GM12878 (cell line): ENCODE data around the gene MPST. TPM values are rescaled to one million over a fixed set of nuclear protein-coding genes. Genes with fewer than 3 reads are reported as not detected.

Experiments used
- ATAC-seq: fragments of 200-7000 bp; cut with Tn5 transposase; 3 replicates; pipeline ENCODE4 v1.9.1; 2020; ENCODE audit warnings: mild to moderate bottlenecking, moderate library complexity
- BruUV-seq: library from RNA; stranded (reverse); fragments of 400-500 nt; replicated peaks from 2 replicates; lab custom pipeline; 2021; lab: Mats Ljungman, UMichigan
- CTCF ChIA-PET: fragments of 300-600 bp; sonication (Branson Sonifier 250); formaldehyde crosslinking; extraction: SDS; loops from one replicate; lab custom pipeline; 2021; ENCODE audit warnings: inconsistent platforms; lab: Yijun Ruan, JAX
- POLR2A ChIA-PET: fragments of 350-600 bp; formaldehyde crosslinking; extraction: SDS; loops from one replicate; lab custom pipeline; 2021; ENCODE audit warnings: inconsistent platforms; lab: Charles Lee
- RAD21 ChIA-PET: fragments of 300-600 bp; sonication (Branson Sonifier 250); formaldehyde crosslinking; loops from one replicate; lab custom pipeline; 2023; ENCODE audit warnings: antibody characterized with exemption; ENCODE audit not compliant: unreplicated experiment; lab: Charles Lee
- SMC1A ChIA-PET: fragments of 300-600 bp; sonication (Branson Sonifier 250); formaldehyde crosslinking; loops from one replicate; lab custom pipeline; 2023; ENCODE audit not compliant: unreplicated experiment, uncharacterized antibody; lab: Charles Lee
- DNase-seq: peaks from one replicate; pipeline ENCODE4 v3.0.0-alpha.2; 2011; ENCODE audit warnings: low read depth, low spot score
- FAIRE-seq: peaks from 3 replicates; lab custom pipeline; 2011; peaks lifted over from hg19 to GRCh38; lab: Jason Lieb, UNC
- H2AFZ ChIP-seq: 2 replicates; pipeline ENCODE4 v1.6.0; 2011; ENCODE audit warnings: low read depth, low read length, control low read depth; ENCODE audit not compliant: control insufficient read depth
- H3K27ac ChIP-seq: 2 replicates; pipeline ENCODE4 v1.5.1; 2011; ENCODE audit warnings: control low read depth; ENCODE audit not compliant: control insufficient read depth, insufficient read depth
- H3K27me3 ChIP-seq, 2 experiments: replicated peaks in 1 of 2; 2 replicates each; pipeline versions ENCODE4 v1.6.0 to v1.6.1; 2011; ENCODE audit warnings: low read length in 1 of 2; ENCODE audit not compliant: control insufficient read depth in 2 of 2, insufficient read depth in 2 of 2
- H3K36me3 ChIP-seq, 2 experiments: 2 replicates each; pipeline ENCODE4 v1.5.1; 2011; ENCODE audit warnings: low read length in 1 of 2; ENCODE audit not compliant: control insufficient read depth in 2 of 2, insufficient read depth in 2 of 2
- H3K4me1 ChIP-seq: 2 replicates; pipeline ENCODE4 v1.6.1; 2011; ENCODE audit warnings: mild to moderate bottlenecking, low read length, moderate library complexity, mixed read lengths; ENCODE audit not compliant: control insufficient read depth, insufficient read depth
- H3K4me2 ChIP-seq: 2 replicates; pipeline ENCODE4 v1.6.0; 2011; ENCODE audit warnings: control low read depth; ENCODE audit not compliant: control insufficient read depth, insufficient read depth
- H3K4me3 ChIP-seq: fragments of 200-600 bp; sonication (generic); 2 replicates; pipeline ENCODE4 v1.5.1; 2016
- H3K79me2 ChIP-seq: 2 replicates; pipeline ENCODE4 v1.6.0; 2011; ENCODE audit warnings: low read length; ENCODE audit not compliant: control insufficient read depth, insufficient read depth
- H3K9ac ChIP-seq: 2 replicates; pipeline ENCODE4 v1.8.0; 2011; ENCODE audit warnings: low read length, control low read depth, mixed read lengths; ENCODE audit not compliant: control insufficient read depth, insufficient read depth
- H3K9me3 ChIP-seq: replicated peaks from 3 replicates; pipeline ENCODE4 v1.5.1; 2011; ENCODE audit warnings: mild to moderate bottlenecking, low read length; ENCODE audit not compliant: control insufficient read depth, insufficient read depth
- H4K20me1 ChIP-seq: 2 replicates; pipeline ENCODE4 v1.6.0; 2011; ENCODE audit not compliant: control insufficient read depth, insufficient read depth
- BCL11A ChIP-seq: IDR thresholded peaks from 2 replicates; pipeline ENCODE4 v1.6.1; 2011; ENCODE audit warnings: low read depth, low read length
- E4F1 ChIP-seq: fragments of 450-650 bp; IDR thresholded peaks from 2 replicates; pipeline ENCODE4 v1.6.1; 2018; ENCODE audit warnings: borderline replicate concordance, mild to moderate bottlenecking; ENCODE audit not compliant: partially characterized antibody
- HDAC6 ChIP-seq: fragments of 200-600 bp; sonication (generic); IDR thresholded peaks from one replicate; pipeline ENCODE4 v1.8.0; 2017; ENCODE audit warnings: antibody characterized with exemption; ENCODE audit not compliant: unreplicated experiment
- IKZF2 ChIP-seq, 2 experiments: fragments of 450-650 bp; IDR thresholded peaks; 2 replicates each; pipeline ENCODE4 v1.6.1; 2017; ENCODE audit warnings: mild to moderate bottlenecking in 2 of 2, moderate library complexity in 2 of 2
- KLF5 ChIP-seq: fragments of 450-650 bp; IDR thresholded peaks from 2 replicates; pipeline ENCODE4 v1.6.1; 2014; ENCODE audit warnings: mild to moderate bottlenecking; ENCODE audit not compliant: partially characterized antibody
- SIN3A ChIP-seq: IDR thresholded peaks from 2 replicates; pipeline ENCODE4 v1.6.1; 2012; ENCODE audit warnings: low read depth, low read length, improper control_type of control experiment
- SPI1 ChIP-seq: IDR thresholded peaks from 2 replicates; pipeline ENCODE4 v1.6.1; 2011; ENCODE audit warnings: low read depth, mild to moderate bottlenecking, low read length, moderate library complexity, borderline replicate concordance; ENCODE audit not compliant: insufficient read depth
- SUZ12 ChIP-seq: fragments of 200-600 bp; sonication (generic); IDR thresholded peaks from one replicate; pipeline ENCODE4 v1.6.1; 2018; ENCODE audit warnings: antibody characterized with exemption, mild to moderate bottlenecking; ENCODE audit not compliant: unreplicated experiment
- TAF1 ChIP-seq: IDR thresholded peaks from 2 replicates; pipeline ENCODE4 v1.6.1; 2011; ENCODE audit warnings: mild to moderate bottlenecking, low read depth, low read length, borderline replicate concordance
- ZBED1 ChIP-seq: IDR thresholded peaks from 2 replicates; pipeline ENCODE4 v1.6.1; 2016; ENCODE audit warnings: borderline replicate concordance
- ZNF217 ChIP-seq: fragments of 450-650 bp; IDR thresholded peaks from 2 replicates; pipeline ENCODE4 v1.6.1; 2017; ENCODE audit warnings: antibody characterized with exemption, mild to moderate bottlenecking
- WGBS: methylation state at CpG from one replicate; pipeline ENCODE4 v1.1.6; 2016; ENCODE audit warnings: low lambda C conversion rate; ENCODE audit not compliant: insufficient replicate concordance, insufficient coverage; ENCODE audit errors: missing lambda C conversion rate; 5-methylcytosine and 5-hydroxymethylcytosine counted together
- in situ Hi-C: fragments of 300-500 bp; cut with MboI; formaldehyde crosslinking; loops from 9 replicates; pipeline ENCODE4 v1.14.3; 2018; ENCODE audit warnings: mixed read lengths
- intact Hi-C: fragments of 100-400 bp; cut with micrococcal nuclease; formaldehyde crosslinking; loops from one replicate; pipeline ENCODE4 v1.14.2; 2022; ENCODE audit not compliant: unreplicated experiment
- polyA plus RNA-seq, 11 experiments: library from polyadenylated mRNA; depleted of rRNA in 4 of 11; unstranded in 6 of 11; stranded (reverse) in 5 of 11; fragments of >200 nt; fragmentation: Nextera tagmentation in 4 of 11; fragmentation: Illumina TruSeq in 1 of 11; extraction: Ambion mirVana in 4 of 11; extraction: Trizol in 1 of 11; gene quantifications; 1 replicate in 1 of 11; 2 replicates in 10 of 11; pipeline versions ENCODE4 v1.2.1 to v1.2.3, GENCODE V29; 2011 to 2016; ENCODE audit warnings: inconsistent platforms in 2 of 11, missing spikeins in 2 of 11, low read depth in 1 of 11
- total RNA-seq, 4 experiments: library from RNA; depleted of rRNA in 3 of 4; stranded (reverse); fragments of >200 nt in 3 of 4; fragmentation: Illumina TruSeq in 1 of 4; extraction: Trizol in 1 of 4; gene quantifications; 2 replicates each; pipeline versions ENCODE4 v1.2.1 to v1.2.3, GENCODE V29; 2013 to 2021

The MPST gene
- total and polyA plus RNA-seq, 10 of the 15 experiments (the other 5 are each of a cell fraction or from before 2014, with no cell fraction given) = 0.95 to 88.7 (median 38.5) TPM

DNA sequence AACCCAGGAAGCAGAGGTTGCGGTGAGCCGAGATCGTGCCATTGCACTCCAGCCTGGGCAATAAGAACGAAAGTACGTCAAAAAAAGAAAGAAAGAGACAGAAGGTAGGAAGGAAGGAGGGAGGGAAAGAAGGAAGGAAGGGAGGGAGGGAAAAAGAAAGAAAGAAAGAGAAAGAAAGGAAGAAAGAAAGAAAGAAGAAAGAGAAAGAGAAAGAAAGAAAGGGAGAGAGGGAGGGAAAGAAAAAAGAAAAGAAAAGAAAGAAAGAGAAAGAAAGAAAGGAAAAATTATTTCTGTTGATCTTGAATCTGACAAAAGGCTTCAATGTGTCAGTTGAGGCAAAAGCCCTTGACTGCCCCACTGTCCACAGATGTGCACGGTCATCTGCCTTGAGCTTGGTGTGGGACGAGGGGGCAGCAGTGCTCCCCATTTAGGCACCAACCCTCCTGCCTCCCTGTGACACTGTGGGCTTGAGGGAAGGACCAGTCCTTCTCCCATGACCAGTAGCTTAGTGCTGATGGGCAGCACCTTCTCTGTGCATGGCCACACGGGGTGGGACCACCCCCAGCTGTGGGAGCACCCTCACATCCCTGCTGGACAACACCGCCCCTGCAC lies 56.4 kb downstream of the MPST start:
- H3K36me3 ChIP-seq = no peaks in the 10 kb centered on the region
- CTCF ChIA-PET = interaction anchor here (0.9 to 2.0 kb wide), 12 partner anchors 13 to 183 kb away, joined by 3 to 17 read pairs (median 6); partner anchors contain the start of gene IL2RB
- TF ChIP-seq BCL11A = no peak
- no peak for TF ChIP-seq HDAC6
- TF ChIP-seq ZBED1 = no peak
- no peak for TF ChIP-seq ZNF217
- no peak for TF ChIP-seq SIN3A
- TF ChIP-seq SUZ12 = no peak
- TF ChIP-seq KLF5 = no peak
- TF ChIP-seq E4F1 = no peak
- TF ChIP-seq TAF1 = no peak
- TF ChIP-seq SPI1 = no peak
- no peak for TF ChIP-seq IKZF2 (IDR thresholded peaks at IDR 0.05)
- TF ChIP-seq, all 136 proteins: peak for 0
- FAIRE-seq = no peak
- Histone ChIP-seq H4K20me1 (no peaks in the 10 kb centered on the region), H3K4me1 (peaks cover 10% of the 10 kb centered on the region), H3K27me3 (peaks cover 0 to 3% of the 10 kb centered on the region in 2 experiments; a peak in 2 of 4 replicates), H3K4me2 (no peak overlapping the region), H3K79me2 (no peaks in the 10 kb centered on the region), H3K4me3 (no peak overlapping the region), H3K9me3 (no peaks in the 10 kb centered on the region), H3K9ac (no peak overlapping the region), H3K27ac (no peak overlapping the region), H2AFZ (no peak overlapping the region)
- intact Hi-C loops (loop anchor here (5.0 kb wide), 1 partner anchor 71 kb away; the partner anchor contains the start of gene IL2RB), in situ Hi-C loops (no loop called here)
- 69% methylated on average over 9 of the region's 9 CpGs for WGBS
- ChIA-PET SMC1A (interaction anchor here (1.0 to 2.1 kb wide), 6 partner anchors 11 to 123 kb away, joined by 3 to 6 read pairs (median 5); no protein-coding TSS in a partner anchor), POLR2A (interaction anchor here (0.7 kb wide), 1 partner anchor 173 kb away, joined by 3 read pairs; no protein-coding TSS in a partner anchor), RAD21 (interaction anchor here (0.8 to 1.8 kb wide), 6 partner anchors 9 to 123 kb away, joined by 3 to 10 read pairs (median 4); no protein-coding TSS in a partner anchor)
- DNase-seq = no peak
- BruUV-seq = no TSS peak
- ATAC-seq = no peak
